K562 (cell line): Measurements from ENCODE around the gene ANKLE1. TPM values are rescaled to one million over a fixed set of nuclear protein-coding genes. Genes with fewer than 3 reads are reported as not detected.

Source experiments
- ARHGAP35 ChIP-seq: fragments of 450-650 bp; IDR thresholded peaks from 2 replicates; pipeline ENCODE4 v1.6.1; 2018; ENCODE audit not compliant: partially characterized antibody
- ASH1L ChIP-seq: fragments of 450-650 bp; IDR thresholded peaks from 2 replicates; pipeline ENCODE4 v1.6.1; 2018; ENCODE audit warnings: borderline replicate concordance, mild to moderate bottlenecking, low read depth; ENCODE audit not compliant: partially characterized antibody
- CBX5 ChIP-seq: IDR thresholded peaks from 2 replicates; pipeline ENCODE4 v1.6.1; 2014; ENCODE audit warnings: low read depth, borderline replicate concordance
- CHD4 ChIP-seq: fragments of 200-600 bp; sonication (generic); IDR thresholded peaks from 3 replicates; pipeline ENCODE4 v1.6.1; 2012; ENCODE audit warnings: low read depth, mild to moderate bottlenecking, mixed read lengths, low read length, inconsistent platforms; ENCODE audit not compliant: insufficient read depth, insufficient replicate concordance, poor library complexity, severe bottlenecking
- CREM ChIP-seq: IDR thresholded peaks from 2 replicates; pipeline ENCODE4 v1.6.1; 2014; ENCODE audit warnings: antibody characterized with exemption, low read depth
- HDAC8 ChIP-seq: fragments of 450-650 bp; IDR thresholded peaks from 2 replicates; pipeline ENCODE4 v1.6.1; 2016; ENCODE audit warnings: mild to moderate bottlenecking, missing genetic modification characterization, moderate library complexity, missing compliant biosample characterization
- KLF1 ChIP-seq: fragments of 450-650 bp; IDR thresholded peaks from 2 replicates; pipeline ENCODE4 v1.6.1; 2016; ENCODE audit warnings: missing genetic modification characterization, missing compliant biosample characterization
- NCOA2 ChIP-seq, 2 experiments: fragments of 450-650 bp; IDR thresholded peaks; 2 replicates each; pipeline ENCODE4 v1.6.1; 2018; ENCODE audit warnings: mild to moderate bottlenecking in 2 of 2, moderate library complexity in 1 of 2; ENCODE audit not compliant: partially characterized antibody in 2 of 2
- NCOA4 ChIP-seq: fragments of 450-650 bp; IDR thresholded peaks from 2 replicates; pipeline ENCODE4 v1.6.1; 2018; ENCODE audit warnings: mild to moderate bottlenecking; ENCODE audit not compliant: partially characterized antibody
- NR2C1 ChIP-seq, 2 experiments: fragments of 450-650 bp; IDR thresholded peaks; 2 replicates each; pipeline ENCODE4 v1.6.1; 2017; ENCODE audit warnings: mild to moderate bottlenecking in 2 of 2, antibody characterized with exemption in 1 of 2, inconsistent platforms in 1 of 2, missing compliant biosample characterization in 1 of 2, missing genetic modification characterization in 1 of 2
- PHB ChIP-seq: fragments of 250-450 bp; sonication (Bioruptor Pico); IDR thresholded peaks from 2 replicates; pipeline ENCODE4 v1.5.0; 2021
- RBM22 ChIP-seq: fragments of 200-400 bp; formaldehyde crosslinking; IDR thresholded peaks from 2 replicates; pipeline ENCODE4 v1.6.1; 2018; ENCODE audit warnings: low read length, low read depth; ENCODE audit not compliant: poor library complexity, severe bottlenecking
- RUNX1 ChIP-seq: sonication (generic); IDR thresholded peaks from 2 replicates; pipeline ENCODE4 v1.6.1; 2016; ENCODE audit warnings: antibody characterized with exemption, low read depth
- SMAD2 ChIP-seq: fragments of 150-350 bp; IDR thresholded peaks from 2 replicates; pipeline ENCODE4 v1.6.1; 2014; ENCODE audit warnings: low read depth, mild to moderate bottlenecking, low read length
- ZBTB9 ChIP-seq: fragments of 450-650 bp; formaldehyde crosslinking; IDR thresholded peaks from 2 replicates; pipeline ENCODE4 v1.4.0; 2020; ENCODE audit warnings: mild to moderate bottlenecking, moderate library complexity
- ZC3H8 ChIP-seq: fragments of 450-650 bp; IDR thresholded peaks from 2 replicates; pipeline ENCODE4 v1.6.1; 2017
- ZFP1 ChIP-seq: fragments of 450-650 bp; formaldehyde crosslinking; IDR thresholded peaks from 2 replicates; pipeline ENCODE4 v1.4.0; 2020; ENCODE audit warnings: mild to moderate bottlenecking, mixed read lengths
- ZNF175 ChIP-seq: fragments of 200-800 bp; sonication (Bioruptor generic); IDR thresholded peaks from 2 replicates; pipeline ENCODE4 v1.6.1; 2016; ENCODE audit warnings: low read depth, mild to moderate bottlenecking, missing genetic modification characterization, missing compliant biosample characterization
- ZNF318 ChIP-seq, 2 experiments: fragments of 450-650 bp; IDR thresholded peaks; 2 replicates each; pipeline ENCODE4 v1.6.1; 2016; ENCODE audit warnings: mild to moderate bottlenecking in 2 of 2, borderline replicate concordance in 1 of 2, low read depth in 1 of 2, moderate library complexity in 1 of 2
- polyA plus RNA-seq, 8 experiments: library from polyadenylated mRNA; depleted of rRNA in 4 of 8; stranded (reverse) in 5 of 8; unstranded in 3 of 8; fragments of >200 nt; fragmentation: Nextera tagmentation in 2 of 8; fragmentation: Illumina TruSeq in 1 of 8; extraction: Ambion mirVana in 2 of 8; extraction: Trizol in 1 of 8; gene quantifications; 2 replicates each; pipeline versions ENCODE4 v1.2.1 to v1.2.3, GENCODE V29; 2011 to 2014; ENCODE audit warnings: inconsistent platforms in 1 of 8, missing spikeins in 1 of 8
- total RNA-seq, 7 experiments: library from RNA; depleted of rRNA in 6 of 7; stranded (reverse); fragments of >200 nt in 6 of 7; fragmentation: Illumina TruSeq in 2 of 7; extraction: Trizol in 2 of 7; gene quantifications; 2 replicates each; pipeline versions ENCODE4 v1.2.1 to v1.2.3, GENCODE V29; 2011 to 2021; ENCODE audit warnings: low replicate concordance in 1 of 7

Gene ANKLE1
- total and polyA plus RNA-seq, 9 of the 15 experiments (the other 6 are each of a cell fraction or from before 2014, with no cell fraction given), result 0.63 to 9.2 (median 2.9) TPM

DNA sequence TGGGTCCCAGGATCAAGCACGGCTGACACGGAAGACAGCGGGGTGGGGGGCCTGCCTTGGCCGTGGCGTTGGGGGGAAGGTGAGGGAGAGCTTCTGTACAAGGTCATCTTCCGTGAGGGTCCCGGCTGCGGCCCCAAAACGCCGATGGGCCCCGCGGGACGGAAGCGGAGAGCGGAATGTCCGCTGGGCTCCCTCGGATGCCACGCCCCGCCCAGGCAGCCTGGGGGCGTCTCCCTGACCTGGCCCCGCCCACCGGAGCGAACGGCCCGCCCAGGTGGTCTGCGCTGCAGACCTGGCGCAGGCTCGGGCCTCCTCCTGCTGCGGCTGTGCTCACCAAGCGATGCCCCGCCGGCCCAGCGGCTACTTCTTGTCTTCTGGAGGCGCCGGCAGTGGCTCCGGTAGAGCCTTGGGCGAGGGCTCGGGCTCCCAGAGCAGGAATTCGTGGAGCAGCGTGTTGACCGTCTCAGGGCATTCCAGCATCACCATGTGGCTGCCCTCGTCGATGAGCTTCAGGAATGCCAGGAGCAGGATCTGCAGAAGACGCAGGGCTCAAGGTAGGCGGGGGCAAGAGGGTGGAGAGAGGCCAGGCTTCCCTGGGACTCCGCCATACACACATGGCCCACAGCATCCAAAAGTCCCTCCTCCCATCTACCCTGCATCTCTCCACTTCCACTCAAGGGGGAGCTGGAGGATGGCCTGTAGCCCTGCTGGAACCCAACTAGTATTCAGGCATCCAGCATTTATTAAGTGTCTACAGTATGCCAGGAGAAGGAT lies 10.8 kb downstream of the ANKLE1 start (continued):
- TF ChIP-seq ZBTB9 (CRISPR knock-in tag), result no peak
- TF ChIP-seq CHD4, result peak; percentile 24
- no peak for TF ChIP-seq ASH1L
- no peak for TF ChIP-seq NCOA2 (IDR thresholded peaks at IDR 0.05; ENCODE audit: partially characterized antibody in 2 of 2)
- no peak for TF ChIP-seq SMAD2
- no peak for TF ChIP-seq PHB
- no peak for TF ChIP-seq CBX5
- TF ChIP-seq HDAC8 (tag), result no peak
- no peak for TF ChIP-seq ZC3H8
- TF ChIP-seq ZNF175 (CRISPR knock-in tag), result no peak
- no peak for TF ChIP-seq ZNF318 (IDR thresholded peaks at IDR 0.05; ENCODE audit: borderline replicate concordance in 1 of 2, low read depth in 1 of 2)
- no peak for TF ChIP-seq KLF1 (tag)
- no peak for TF ChIP-seq RBM22
- TF ChIP-seq NR2C1 (IDR thresholded peaks at IDR 0.05), result no peak
- TF ChIP-seq NR2C1 (tag; IDR thresholded peaks at IDR 0.05), result no peak
- no peak; the same call in 1 of the 2 replicates for TF ChIP-seq RUNX1
- TF ChIP-seq ARHGAP35, result no peak
- TF ChIP-seq NCOA4, result no peak
- no peak for TF ChIP-seq ZFP1
- TF ChIP-seq CREM, result peak; percentile 59; the same call in 1 of the 2 replicates
